HG03135 (cell line): ENCODE measurements around the gene ASNS.
"Not testable (repeated sequence)": the region's sequence is repeated elsewhere in the genome, so short reads cannot be mapped to it uniquely, and the experiment has no call there.

Source experiments
- ATAC-seq: cut with Tn5 transposase; IDR thresholded peaks from one replicate; pipeline ENCODE4 v1.9.1; 2021; ENCODE audit warnings: mild to moderate bottlenecking, moderate library complexity; ENCODE audit not compliant: unreplicated experiment

Gene ASNS, protein sequence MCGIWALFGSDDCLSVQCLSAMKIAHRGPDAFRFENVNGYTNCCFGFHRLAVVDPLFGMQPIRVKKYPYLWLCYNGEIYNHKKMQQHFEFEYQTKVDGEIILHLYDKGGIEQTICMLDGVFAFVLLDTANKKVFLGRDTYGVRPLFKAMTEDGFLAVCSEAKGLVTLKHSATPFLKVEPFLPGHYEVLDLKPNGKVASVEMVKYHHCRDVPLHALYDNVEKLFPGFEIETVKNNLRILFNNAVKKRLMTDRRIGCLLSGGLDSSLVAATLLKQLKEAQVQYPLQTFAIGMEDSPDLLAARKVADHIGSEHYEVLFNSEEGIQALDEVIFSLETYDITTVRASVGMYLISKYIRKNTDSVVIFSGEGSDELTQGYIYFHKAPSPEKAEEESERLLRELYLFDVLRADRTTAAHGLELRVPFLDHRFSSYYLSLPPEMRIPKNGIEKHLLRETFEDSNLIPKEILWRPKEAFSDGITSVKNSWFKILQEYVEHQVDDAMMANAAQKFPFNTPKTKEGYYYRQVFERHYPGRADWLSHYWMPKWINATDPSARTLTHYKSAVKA

DNA sequence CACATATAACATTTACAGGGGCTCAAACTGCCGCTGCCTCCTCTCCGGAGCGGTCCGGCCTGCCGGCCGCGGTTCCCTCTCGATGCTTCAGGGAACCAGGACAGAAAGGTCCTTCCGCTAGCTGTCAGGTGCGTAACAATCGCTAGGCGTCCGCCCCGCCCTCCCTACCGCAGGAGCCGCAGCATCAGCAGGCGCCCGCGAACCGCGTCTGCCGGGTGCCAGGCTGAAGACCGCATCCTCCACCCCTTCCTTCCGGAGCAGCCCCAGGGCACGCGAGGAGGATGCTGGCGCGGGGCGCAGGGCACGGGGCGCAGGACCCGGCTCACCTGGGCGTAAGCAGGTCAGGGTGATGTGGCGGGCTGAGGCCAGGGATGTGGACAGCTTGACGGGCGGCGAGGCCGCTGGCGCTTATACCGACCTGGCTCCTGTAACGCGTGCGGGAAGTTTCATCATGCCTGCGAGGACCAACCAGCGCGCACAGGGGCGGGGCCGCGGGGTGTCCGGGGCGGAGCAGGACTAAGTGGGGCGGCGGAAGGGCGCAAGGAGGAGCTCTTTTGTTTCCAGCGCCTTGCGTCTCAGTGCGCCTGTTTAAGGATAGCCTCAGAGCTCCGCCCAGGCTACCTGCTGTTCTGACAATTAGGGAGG lies at the start of gene ASNS:
Gene ASNS (minus strand): TSS at position 384 of the 645 bp plus-strand sequence. CDS start 3,252 bp downstream, outside the sequence.
- ATAC-seq = peak; percentile 100

DNA sequence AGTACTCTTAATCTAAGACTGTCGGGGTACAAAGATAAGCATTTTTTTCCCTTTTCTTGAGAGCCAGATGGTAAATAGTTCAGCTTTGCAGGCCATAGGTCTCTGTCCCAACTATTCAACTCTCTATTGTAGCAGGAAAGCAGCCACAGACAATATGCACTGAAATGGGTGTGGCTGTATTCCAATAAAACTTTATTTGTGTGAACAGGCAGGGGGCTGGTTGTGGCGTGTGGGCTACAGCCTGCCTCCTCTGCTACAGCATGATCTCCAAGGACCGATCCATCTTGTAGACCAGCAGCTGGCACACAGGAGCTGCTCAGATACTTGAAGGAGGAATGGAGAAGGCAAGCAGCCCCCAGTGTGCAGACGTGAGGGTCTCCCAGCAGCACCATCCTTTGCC lies 49.0 kb upstream of the ASNS start:
- not testable (repeated sequence) for ATAC-seq

DNA sequence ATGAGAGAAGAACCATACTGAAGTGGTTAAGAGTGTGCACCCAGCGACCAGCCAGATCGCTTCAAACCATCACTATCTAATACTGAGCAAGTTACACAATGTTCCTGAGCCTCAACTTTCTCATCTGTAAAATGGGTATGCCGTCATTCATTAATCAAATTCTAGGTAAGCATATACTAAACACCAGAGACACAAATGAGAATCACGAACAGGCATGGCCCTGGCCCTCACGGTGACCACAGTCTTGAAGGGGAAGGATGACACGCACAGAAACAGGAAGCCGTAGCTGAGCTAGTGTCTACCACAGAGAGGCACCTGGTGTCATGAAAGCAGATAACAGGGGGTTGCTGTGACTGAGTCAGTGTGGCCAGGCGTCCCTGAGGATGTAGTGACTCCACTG lies 43.1 kb upstream of the ASNS start:
- not testable (repeated sequence) for ATAC-seq

DNA sequence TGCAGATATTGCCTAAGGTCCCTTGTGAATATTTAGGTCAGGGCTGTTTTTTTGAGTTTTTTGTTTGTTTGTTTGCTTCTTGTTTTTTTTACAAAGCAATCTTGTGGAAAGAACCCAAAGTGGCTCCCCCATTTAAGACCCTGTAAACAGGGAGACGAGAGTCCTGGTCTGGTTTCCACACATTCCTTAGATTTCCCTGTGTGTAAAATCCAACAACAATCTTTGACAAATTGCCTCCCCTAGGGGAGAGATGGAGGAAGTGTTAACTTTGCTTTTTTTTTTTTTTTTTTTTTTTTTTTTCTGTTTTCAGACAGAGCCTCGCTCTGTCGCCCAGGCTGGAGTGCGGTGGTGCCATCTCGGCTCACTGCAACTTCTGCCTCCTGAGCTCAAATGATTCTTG lies 40.1 kb upstream of the ASNS start:
- not testable (repeated sequence) for ATAC-seq

DNA sequence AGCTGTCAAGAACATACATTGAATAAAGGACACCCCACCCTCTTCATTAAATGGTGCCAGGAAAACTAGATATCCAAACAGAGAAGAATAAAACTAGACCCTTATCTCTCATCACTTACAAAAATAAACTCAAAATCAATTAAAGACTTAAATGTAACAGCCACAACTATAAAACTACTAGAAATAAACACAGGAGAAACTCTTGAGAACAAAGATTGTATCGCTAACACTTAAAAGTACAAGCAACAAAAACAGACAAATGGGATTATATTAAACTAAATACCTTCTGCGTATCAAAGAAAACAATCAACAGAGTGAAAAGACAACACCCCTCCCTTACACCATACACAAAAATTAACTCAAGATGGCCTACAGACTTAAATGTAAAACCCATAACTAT lies 24.7 kb upstream of the ASNS start:
- ATAC-seq = not testable (repeated sequence)

DNA sequence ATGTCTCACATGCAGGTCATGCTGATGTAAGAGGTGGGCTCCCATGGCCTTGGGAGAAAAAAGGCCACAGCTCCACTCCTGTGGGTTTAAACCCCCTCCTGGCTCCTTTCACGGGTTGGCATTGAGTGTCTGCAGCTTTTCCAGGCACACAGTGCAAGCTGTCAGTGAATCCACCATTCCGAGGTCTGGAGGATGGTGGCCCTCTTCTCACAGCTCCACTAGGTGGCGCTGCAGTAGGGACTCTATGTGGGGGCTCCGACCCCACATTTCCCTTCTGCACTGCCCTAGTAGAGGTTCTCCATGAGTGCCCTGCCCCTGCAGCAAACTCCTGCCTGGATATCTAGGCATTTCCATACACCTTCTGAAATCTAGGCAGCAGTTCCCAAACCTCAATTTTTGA lies 19.5 kb upstream of the ASNS start:
- not testable (repeated sequence) for ATAC-seq

DNA sequence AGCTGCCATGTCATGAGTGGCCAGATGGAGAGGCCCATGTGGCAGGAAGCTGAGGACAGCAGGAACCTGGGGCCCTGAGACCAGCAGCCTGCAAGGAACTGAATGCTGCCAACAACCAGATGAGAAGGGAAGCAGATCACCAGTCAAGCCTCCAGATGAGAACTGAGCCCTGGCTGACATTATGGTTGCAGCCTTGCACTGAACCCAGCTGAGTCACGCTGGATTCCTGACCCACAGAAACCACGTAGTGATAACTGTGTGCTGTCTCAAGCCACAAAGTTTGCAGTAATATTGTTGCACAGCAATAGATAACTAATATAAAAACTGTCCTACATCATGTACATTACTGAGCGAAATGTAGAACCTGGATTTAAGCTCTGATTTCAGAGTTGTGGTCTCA lies 7.3 kb upstream of the ASNS start:
- not testable (repeated sequence) for ATAC-seq

DNA sequence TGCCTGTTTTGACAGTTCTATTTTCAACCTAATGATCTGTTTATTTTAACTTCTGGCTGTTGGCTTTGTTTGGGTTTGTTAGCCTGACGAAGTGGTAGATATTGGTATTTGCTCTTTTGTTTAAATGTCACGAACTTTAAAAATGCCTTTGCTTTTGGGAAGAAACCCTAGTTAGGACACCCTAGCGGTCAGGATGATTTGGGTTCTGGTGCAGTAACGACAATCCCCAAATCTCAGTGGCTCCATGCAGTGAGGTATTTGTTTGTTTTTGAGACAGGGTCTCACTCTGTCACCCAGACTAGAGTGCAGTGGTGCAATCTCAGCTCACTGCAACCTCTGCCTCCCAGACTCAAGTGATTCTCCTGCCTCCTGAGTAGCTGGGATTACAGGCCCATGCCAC lies 2.7 kb upstream of the ASNS start:
- ATAC-seq = not testable (repeated sequence)

DNA sequence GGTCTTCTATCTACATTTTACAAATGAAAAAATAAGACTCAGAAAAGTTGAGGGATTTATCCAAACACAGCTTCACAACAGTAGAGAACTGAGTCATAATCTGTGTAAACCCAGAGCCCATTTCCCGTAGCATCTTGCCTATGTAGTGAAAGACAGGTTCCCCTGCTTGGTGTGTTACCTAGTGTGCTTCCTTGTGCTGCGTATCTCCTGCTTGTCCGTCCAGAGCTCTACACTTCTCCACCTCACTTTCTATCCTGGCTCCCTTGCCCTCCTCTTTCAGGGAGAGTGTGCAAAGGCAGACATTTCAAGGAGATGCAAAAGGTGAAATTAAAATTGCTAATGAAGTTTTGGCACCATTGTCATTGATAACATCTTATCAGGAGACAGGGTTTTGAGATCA lies 1.4 kb upstream of the ASNS start:
- no peak for ATAC-seq

DNA sequence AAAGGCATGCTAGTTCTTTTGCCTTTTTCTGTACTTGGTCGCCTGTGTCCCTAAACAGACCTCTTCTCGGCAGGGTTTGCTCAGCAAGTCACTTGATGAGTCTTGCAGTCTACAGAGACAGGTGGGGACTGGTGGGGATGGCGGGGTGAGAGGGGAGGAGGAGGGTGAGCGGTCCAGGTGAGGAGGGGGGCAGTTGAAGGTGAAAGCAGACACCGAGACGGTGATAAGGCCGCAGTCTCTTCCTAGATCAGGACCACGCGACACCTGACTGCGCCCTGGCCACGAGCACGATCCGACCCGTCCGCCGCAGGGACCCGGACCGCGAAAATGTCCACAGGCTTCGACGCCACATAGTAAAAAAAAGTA lies 566 bp downstream of the ASNS start:
- ATAC-seq = no peak

DNA sequence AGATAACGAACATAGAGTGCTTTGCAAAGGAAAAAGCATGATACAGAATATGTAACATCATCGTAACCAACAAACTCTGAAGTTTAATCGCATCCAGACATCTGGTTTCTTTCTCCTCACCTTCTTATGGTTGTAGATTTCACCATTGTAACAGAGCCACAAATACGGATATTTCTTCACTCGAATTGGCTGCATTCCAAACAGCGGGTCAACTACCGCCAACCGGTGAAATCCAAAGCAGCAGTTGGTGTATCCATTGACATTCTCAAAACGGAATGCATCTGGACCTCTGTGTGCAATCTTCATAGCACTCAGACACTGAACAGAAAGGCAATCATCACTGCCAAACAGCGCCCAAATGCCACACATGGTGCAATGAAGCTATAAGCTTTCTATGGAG lies 3.4 kb downstream of the ASNS start:
- ATAC-seq = no peak

DNA sequence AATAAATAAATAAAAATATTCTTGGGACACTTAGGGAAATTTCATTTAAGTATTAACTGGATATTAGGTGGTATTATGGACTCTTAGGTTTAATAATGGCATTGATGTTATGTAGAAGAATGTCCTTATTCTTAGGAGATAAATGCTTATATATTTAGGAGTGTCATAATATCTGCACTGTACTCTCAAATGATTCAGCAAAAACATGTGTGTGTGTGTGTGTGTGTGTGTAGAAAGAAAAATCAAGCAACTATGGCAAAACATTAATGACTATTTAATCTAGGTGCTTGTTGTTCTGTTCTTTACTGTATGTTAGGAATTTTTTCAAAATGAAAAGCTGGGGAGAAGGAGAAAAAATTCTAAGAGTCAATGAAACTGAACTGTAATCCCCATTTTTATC lies 3.9 kb downstream of the ASNS start:
- no peak for ATAC-seq

DNA sequence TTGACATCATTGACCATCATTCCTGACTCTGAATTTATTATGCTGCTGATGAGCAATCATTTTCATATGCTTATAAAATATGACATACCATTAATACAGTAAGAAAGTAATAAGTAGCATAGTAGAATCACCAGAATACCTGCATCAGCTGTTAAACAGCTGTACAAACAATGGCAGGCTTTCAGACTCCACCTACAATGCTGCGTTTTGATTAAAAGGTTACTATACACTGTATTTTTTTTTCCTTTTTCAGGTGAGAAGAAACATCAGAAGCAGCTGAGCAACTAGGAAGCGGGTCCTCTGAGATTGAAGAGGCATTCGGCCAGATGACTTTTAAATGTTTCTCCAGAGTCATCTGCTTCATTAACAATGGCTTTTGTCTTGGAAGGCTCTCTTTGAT lies 7.1 kb downstream of the ASNS start:
- ATAC-seq = no peak

DNA sequence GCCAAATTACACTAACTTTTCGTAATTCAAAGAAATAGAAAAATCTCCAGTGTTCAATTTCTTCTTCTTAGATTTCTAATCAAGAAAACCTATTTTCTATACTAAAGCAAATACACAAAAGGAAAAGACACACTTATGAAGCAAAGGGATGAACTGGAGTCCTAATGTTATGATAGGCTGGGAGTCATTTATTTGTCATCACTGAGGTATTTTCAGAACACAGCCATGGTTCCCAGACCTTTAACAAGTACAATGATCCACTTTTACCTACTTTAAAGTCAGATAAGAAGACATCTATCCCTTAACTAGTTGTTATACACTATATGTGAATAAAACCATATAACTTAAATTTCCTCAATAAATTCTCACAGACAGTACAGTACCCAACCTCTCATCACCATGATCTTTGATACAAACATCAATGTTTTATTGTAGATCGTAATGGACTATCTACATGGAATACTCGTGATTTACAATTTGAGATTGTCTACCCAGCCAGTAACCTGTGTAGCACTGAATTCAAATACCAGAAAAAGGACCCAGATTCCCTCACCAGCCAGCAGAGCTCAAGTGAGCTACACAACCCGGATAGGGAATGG lies 12.5 kb downstream of the ASNS start:
- no peak for ATAC-seq

DNA sequence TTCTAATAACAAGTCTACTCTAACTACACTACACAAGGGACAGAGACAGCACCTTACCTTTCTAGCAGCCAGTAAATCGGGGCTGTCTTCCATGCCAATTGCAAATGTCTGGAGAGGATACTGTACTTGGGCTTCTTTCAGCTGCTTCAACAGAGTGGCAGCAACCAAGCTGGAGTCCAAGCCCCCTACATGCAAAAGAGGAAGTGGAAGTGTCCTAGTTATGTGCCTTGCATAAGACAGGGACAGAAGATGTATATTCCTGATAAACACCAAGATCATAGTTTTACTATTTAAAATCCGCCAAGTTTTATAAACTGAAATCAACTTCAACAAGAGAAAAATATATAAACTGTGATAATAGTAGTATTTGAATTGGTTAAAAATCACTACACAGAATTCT lies 14.0 kb downstream of the ASNS start:
- ATAC-seq = no peak

DNA sequence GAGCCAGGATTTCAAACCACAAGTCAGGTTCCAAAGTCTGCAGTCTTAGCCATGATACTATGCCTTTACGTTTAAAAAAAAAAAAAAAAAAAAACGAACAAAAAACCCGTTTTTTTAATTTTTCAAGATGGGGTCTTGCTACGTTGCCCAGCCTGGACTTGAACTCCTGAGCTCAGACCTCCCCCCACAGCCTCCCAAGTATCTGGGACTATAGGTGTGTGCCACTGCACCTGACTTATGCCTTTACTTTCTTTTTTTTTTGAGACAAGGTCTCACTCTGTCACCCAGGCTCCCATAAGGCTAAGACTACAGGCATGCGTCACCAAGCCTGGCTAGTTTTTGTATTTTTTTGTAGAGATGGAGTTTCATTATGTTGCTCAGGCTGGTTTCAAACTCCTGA lies 14.7 kb downstream of the ASNS start:
- ATAC-seq = no peak

DNA sequence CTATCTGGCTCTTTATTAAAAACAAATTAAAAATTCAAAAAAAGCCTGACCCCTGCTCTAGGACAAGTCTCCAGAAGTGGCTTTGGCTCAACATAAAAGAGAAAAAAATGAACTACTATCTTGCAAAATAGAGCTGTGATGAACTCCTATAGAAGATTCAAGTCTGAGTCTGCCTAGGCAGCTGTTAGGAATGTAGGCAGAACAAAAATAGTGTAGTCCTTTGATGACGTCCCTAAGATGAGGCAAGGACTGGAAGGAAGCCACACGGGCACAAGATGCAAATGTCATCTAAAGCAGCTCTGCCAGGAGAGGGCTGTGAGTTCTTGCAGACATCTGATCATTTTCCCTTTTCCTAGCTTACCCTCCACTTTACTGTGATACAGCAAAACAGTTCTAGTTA lies 20.5 kb downstream of the ASNS start:
- no peak for ATAC-seq

DNA sequence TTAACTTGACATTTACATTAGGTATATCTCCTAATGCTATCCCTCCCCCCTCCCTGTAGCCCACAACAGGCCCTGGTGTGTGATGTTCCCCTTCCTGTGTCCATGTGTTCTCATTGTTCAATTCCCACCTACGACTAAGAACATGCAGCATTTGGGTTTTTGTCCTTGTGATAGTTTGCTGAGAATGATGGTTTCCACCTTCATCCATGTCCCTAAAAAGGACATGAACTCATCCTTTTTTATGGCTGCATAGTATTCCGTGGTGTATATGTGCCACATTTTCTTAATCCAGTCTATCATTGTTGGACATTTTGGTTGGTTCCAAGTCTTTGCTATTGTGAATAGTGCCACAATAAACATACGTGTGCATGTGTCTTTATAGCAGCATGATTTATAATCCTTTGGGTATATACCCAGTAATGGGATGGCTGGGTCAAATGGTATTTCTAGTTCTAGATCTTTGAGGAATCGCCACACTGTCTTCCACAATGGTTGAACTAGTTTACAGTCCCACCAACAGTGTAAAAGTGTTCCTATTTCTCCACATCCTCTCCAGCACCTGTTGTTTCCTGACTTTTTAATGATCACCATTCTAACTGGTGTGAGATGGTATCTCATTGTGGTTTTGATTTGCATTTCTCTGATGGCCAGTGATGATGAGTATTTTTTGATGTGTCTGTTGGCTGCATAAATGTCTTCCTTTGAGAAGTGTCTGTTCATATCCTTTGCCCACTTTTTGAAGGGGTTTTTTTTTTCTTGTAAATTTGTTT lies 21.8 kb downstream of the ASNS start:
- not testable (repeated sequence) for ATAC-seq

DNA sequence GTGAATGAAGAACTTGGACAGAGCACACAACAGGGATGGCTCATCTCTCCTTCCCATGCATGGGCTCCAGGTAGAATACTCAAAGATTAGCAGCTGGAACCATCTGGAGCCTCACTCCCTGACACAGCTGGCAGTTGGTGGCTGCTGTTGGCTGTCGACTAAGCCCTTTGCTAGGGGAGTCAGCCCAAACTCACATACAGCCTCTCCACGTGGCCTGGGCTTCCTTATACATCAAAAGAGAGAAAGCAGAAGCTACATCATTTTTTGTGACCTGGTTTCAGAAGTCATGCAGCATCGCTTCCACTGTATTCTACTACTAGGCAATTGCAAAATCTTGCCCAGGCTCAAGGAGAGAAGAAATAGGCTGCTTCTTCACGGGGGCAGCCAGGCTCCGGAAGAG lies 24.4 kb downstream of the ASNS start:
- no peak for ATAC-seq

DNA sequence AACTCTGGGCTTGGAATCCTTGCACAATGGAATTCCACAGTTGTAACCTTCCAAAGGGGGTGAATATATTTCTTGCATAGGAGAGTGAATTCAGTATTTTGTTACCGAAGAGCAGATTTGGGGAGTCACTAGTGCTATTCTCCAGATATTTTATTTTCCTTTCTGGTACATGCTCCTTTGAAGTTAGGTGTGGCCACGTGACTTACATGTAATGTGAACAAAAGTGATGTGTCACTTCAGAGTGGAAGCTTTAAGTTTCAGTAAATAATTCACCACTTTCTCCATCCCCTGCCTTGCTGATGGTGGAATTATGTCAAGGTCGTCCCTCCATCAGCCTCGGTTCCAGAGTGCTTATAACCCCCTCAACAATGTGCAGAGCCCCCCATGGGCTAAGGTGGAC lies 25.3 kb downstream of the ASNS start:
- ATAC-seq = no peak

DNA sequence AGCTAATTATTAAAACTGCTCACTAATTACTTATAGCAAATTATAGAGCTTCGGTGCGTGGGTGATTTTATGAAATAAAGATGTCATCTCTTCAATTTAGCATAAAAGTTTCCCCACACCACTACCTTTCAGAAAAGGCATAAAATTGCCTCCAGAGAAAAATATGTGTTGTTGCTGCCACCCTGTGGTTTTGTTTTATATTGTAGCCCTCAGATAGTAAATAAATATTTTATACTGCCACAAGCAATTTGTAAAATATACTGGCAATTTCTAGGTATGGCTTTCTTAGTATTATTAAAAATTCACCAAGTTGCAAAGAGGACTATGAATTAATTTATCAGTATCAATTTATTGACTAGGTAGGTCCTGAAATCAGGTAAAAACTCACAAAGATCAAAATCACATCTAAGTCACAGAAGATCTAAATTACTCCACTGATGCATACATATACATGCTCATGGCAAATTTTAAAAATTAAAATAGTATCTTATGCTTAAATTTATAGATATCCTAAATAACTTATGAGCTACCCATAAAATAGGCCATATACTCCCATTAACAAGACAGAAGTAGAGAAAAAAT lies 26.5 kb downstream of the ASNS start:
- ATAC-seq = no peak
